Measurements from ENCODE around the gene OR56A4.

Gene OR56A4

GRCh38 chr11:6006846-6007245, at the start of gene OR56A4:
Gene OR56A4, minus strand, starts transcription at chr11:6006946. Its CDS starts 3,954 bp downstream, at chr11:6002992.
- TF ChIP-seq GATA2 (IDR thresholded peaks at IDR 0.05; ENCODE audit: low read depth, low read length), result no peak
- TF ChIP-seq GATA3 (IDR thresholded peaks at IDR 0.05; ENCODE audit: low read depth, low read length), result no peak

DNA sequence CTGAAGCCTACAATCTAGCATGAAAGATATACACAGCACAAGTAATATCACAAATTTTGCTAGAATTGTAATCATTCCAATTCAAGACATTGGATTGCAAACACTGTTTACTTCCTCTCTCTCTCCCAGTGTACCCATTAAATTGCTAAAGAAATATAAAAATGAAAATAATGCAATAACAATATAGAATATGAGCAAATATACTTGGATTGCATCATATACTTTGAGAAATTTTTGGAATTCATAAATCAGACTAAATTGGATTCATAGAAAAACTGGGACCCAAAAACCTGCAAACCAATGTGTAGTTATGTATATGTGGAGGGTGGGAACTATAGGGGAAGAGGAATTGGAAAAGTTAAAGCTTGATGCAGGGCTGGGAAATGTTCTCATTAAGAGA, 48.8 kb upstream of the OR56A4 start:
- TF ChIP-seq GATA2 (IDR thresholded peaks at IDR 0.05; ENCODE audit: low read depth, low read length), result no peak
- no peak for TF ChIP-seq GATA3 (IDR thresholded peaks at IDR 0.05; ENCODE audit: low read depth, low read length)

DNA sequence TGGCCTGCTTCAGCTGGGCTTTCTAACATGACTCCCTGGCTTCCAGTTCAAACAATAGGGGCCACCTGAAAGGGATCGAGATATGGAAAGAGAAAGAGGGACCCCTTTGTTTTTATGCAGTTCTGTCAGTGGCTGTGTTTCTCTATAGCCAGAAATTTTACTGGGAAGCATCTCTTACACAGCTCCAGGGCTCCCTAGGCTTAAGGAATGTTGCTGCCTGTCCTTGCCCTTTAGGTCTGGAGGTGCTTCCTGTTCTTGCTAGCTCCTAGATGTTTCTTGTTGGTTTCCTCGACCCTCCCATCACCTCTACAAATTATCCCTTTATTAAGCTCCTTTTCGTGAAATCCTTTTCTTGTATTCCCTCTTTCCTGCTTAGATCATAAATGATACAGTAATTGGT, 45.6 kb upstream of the OR56A4 start:
- no peak for TF ChIP-seq GATA3 (IDR thresholded peaks at IDR 0.05; ENCODE audit: low read depth, low read length)

DNA sequence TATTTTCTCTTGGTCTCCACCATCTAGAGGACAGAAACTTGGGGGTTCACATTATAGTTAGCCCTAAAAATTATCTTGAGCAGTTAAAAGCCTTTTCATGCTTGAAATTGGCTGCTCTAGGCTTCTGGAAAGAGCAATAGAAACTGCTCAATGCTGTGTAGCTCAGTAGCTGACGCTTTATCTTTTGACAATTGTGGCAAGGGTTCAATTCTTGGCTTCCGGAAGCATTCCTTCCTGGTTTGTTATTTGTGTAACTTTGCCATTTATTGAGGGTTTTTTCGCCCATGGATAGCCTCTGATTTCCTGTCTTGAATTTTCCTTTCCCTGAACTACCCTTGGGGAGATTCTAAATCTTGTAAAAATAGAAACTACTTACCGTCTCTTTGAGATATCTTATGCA, 34.1 kb upstream of the OR56A4 start:
- TF ChIP-seq GATA3 (IDR thresholded peaks at IDR 0.05; ENCODE audit: low read depth, low read length) (no peak), GATA2 (IDR thresholded peaks at IDR 0.05; ENCODE audit: low read depth, low read length) (no peak)

DNA sequence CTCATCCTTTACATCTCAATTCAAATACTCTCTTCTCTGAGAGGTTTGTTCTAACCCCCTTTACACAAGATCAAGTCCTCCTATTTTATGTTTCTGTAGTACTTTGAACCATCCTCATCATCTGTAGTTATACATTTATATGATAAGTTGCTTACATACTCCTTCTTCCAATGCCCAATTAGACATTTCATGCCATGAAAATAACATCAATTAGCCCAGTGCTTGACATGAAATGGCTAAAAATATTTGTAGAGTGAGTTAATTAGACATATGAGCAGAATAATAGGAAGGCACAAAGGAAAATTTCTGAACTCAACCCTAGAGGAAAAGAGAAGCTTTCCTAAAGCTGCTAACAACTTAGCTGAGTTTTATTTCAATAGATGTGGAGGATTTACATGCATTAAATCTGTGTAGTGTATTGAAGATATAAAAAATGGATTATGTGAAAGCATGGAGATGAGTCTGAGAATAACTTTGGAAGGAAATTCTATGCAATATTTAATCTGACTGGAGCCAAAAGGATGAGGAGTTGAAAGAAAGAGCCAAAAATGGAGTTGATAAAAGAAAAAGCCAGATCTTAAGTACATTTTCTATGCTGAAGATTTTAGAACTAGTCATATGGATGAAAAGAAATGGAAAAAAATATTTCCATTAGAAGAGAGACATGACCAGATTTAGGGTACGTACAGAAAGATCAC, 24.1 kb upstream of the OR56A4 start, which contains the start of gene OR56A1:
OR56A1 (minus strand) TSS at position 51 of the 698 bp plus-strand sequence. CDS start 3,066 bp downstream, outside the sequence.
- TF ChIP-seq GATA3 (IDR thresholded peaks at IDR 0.05; ENCODE audit: low read depth, low read length), result no peak
- no peak for TF ChIP-seq GATA2 (IDR thresholded peaks at IDR 0.05; ENCODE audit: low read depth, low read length)

DNA sequence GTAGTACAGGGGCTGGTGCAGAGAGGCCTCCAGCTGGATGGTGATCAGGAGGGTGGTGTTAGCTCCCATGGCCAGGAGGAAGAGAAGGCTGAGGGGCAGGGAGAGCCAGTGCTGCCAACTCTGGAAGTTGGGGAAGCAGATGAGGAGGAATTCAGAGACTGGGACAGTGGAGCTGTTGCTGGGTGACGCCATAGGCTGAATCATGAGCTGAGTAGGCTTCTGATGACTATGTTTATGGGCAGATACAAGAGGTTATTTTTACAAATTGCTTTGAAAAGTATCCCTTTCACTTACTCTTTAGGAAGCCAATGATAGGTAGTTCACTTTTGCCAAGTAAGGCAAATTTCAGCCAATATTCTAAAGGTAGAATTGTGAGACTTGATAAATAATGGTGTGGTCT, 20.8 kb upstream of the OR56A4 start:
- TF ChIP-seq GATA3 (IDR thresholded peaks at IDR 0.05; ENCODE audit: low read depth, low read length), result no peak
- no peak for TF ChIP-seq GATA2 (IDR thresholded peaks at IDR 0.05; ENCODE audit: low read depth, low read length)

DNA sequence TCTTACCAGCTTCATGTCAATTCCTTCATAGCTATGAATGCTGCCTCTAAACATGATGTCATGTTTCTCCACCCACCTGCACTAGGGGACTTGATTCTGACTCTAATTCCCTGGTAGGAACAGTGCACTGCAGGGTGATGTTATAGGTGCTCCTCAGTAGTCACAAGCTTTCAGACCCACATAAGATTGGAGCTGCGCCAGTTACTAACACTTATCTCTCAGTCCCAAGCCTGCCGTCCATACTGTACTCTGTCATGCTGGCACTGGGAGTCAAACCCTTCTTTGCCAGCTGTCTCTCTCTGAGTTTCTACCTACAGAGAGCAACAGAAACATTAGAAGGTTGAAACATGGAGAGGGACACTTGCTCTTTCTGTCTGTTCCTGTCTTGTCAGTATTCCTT, 18.3 kb upstream of the OR56A4 start:
- no peak for TF ChIP-seq GATA2 (IDR thresholded peaks at IDR 0.05; ENCODE audit: low read depth, low read length)
- TF ChIP-seq GATA3 (IDR thresholded peaks at IDR 0.05; ENCODE audit: low read depth, low read length), result no peak

GRCh38 chr11:6022956-6023355, 16.2 kb upstream of the OR56A4 start:
- no peak for TF ChIP-seq GATA3 (IDR thresholded peaks at IDR 0.05; ENCODE audit: low read depth, low read length)
- TF ChIP-seq GATA2 (IDR thresholded peaks at IDR 0.05; ENCODE audit: low read depth, low read length), result no peak

DNA sequence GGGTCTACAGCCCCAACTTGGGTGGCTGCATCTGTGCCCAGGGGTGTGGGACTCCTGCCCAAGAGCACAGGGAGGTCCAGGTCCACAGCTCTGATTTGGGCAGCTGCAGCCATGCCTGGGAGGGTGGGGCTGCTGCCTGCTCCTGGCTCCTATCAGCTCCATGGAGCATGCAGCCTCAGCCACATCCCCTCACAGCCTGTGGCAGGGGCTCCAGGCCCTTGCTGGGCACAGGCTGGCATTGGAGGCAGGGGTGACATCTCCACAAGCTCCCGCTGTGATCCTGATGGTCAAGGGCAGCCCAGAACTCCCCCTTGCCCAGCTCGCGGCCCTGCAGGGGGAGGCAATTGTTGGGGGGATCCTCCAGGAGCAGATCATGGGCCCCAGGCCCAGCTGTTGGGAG, 6.3 kb upstream of the OR56A4 start:
- TF ChIP-seq GATA2 (IDR thresholded peaks at IDR 0.05; ENCODE audit: low read depth, low read length), result no peak
- TF ChIP-seq GATA3 (IDR thresholded peaks at IDR 0.05; ENCODE audit: low read depth, low read length), result no peak

- TF ChIP-seq GATA3 (IDR thresholded peaks at IDR 0.05; ENCODE audit: low read depth, low read length) (no peak), GATA2 (IDR thresholded peaks at IDR 0.05; ENCODE audit: low read depth, low read length) (no peak)
Measured at GRCh38 chr11:6012035-6012668, 5.4 kb upstream of the OR56A4 start.

- no peak for TF ChIP-seq GATA2 (IDR thresholded peaks at IDR 0.05; ENCODE audit: low read depth, low read length)
Measured at GRCh38 chr11:6006395-6006794, 351 bp downstream of the OR56A4 start.

GRCh38 chr11:6002202-6002699, 4.5 kb downstream of the OR56A4 start:
- TF ChIP-seq GATA2 (IDR thresholded peaks at IDR 0.05; ENCODE audit: low read depth, low read length), result no peak
- TF ChIP-seq GATA3 (IDR thresholded peaks at IDR 0.05; ENCODE audit: low read depth, low read length), result no peak

DNA sequence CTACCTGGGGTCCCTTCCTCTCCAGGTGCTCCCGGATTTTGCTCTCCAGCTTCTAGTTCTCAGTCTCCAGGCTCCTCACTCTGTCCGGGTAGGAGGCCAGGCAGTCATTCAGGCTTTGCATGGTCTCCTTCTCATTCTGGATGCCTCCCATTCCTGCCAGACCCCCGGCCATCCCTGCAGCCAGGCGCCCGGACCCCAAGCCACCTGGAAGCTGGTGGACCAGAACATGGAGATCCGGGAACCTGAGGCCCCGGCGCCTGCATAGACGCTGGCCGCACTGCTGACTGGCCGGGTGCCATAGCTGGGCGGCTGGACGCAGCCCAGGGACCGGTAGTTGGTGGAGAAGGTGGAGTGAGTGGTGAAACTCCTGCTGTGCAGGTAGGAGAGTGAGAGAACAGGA, 12.0 kb downstream of the OR56A4 start:
- TF ChIP-seq GATA3 (IDR thresholded peaks at IDR 0.05; ENCODE audit: low read depth, low read length) (no peak), GATA2 (IDR thresholded peaks at IDR 0.05; ENCODE audit: low read depth, low read length) (no peak)

DNA sequence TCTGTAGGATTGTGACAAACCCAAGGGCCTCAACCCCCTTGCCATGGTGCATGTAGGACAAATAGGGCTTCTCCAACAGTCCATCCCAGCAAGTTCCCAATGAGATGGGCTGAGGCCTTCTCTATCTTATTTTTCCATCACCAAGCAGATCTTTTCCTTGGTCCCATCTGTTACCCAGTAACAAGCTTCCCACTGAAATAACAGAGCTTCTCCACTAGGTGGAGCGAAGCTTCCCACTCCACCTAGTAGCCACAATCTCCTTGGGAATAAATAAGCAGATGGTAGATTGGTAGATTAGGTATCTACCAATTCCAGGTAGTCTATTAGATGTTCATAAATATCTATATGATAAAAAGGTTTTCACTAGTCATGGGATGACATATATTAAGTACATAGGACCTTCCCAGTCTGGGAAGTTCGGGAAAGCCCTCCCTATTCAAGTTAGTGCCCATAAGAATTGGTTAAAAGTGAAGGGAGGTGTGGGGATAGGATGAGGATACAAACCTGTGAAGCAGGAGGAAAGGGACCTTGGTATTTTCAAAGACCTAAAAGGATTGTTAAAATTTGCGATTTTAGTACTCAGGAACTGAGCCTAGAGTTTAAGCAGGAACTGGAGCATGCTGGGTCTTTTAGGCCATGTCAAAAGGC, 14.0 kb downstream of the OR56A4 start:
- no peak for TF ChIP-seq GATA3 (IDR thresholded peaks at IDR 0.05; ENCODE audit: low read depth, low read length)

DNA sequence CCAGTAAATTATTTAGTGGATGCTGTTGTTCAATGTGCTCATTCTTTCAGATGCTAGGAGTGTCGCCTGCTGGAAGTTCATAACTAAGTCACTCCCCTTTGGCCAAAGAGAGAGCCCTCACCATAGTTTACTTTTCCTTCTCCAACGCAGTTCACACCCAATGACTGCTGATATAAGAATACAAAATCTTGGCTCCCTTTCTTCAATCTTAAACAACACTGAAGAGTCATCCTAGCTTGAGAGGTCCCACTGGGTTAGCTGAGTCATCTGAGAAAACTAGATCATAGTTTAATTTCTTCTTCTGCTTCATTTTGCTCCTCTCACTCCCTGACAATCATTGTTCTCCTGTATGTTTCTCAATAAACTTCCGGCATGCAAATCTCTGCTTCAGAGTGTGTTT, 14.6 kb downstream of the OR56A4 start:
- TF ChIP-seq GATA3 (IDR thresholded peaks at IDR 0.05; ENCODE audit: low read depth, low read length), result no peak
- no peak for TF ChIP-seq GATA2 (IDR thresholded peaks at IDR 0.05; ENCODE audit: low read depth, low read length)

Data from SH-SY5Y (cell line).